Neutrophil (primary cell): ENCODE measurements around the gene RCN2.

Experiments
- H3K27ac ChIP-seq: fragments of 200-600 bp; sonication (generic); 2 replicates; pipeline ENCODE4 v1.5.1; 2016; ENCODE audit warnings: mild to moderate bottlenecking, moderate library complexity
- H3K27me3 ChIP-seq: fragments of 200-600 bp; sonication (generic); 2 replicates; pipeline ENCODE4 v1.6.0; 2016; ENCODE audit warnings: mild to moderate bottlenecking
- H3K36me3 ChIP-seq: fragments of 200-600 bp; sonication (generic); 2 replicates; pipeline ENCODE4 v1.5.1; 2017
- H3K4me1 ChIP-seq, 2 experiments: fragments of 200-600 bp in 1 of 2; sonication (generic) in 1 of 2; 1 replicate in 1 of 2; 2 replicates in 1 of 2; pipeline versions ENCODE4 v1.5.1 to v1.6.1; 2013 to 2016; ENCODE audit warnings: low read depth in 1 of 2, low read length in 1 of 2, mild to moderate bottlenecking in 1 of 2, moderate library complexity in 1 of 2; ENCODE audit not compliant: control insufficient read depth in 1 of 2, insufficient read depth in 1 of 2
- H3K4me3 ChIP-seq, 2 experiments: fragments of 200-600 bp in 1 of 2; sonication (generic) in 1 of 2; 1 replicate in 1 of 2; 2 replicates in 1 of 2; pipeline ENCODE4 v1.5.1; 2013 to 2016; ENCODE audit warnings: low read depth in 1 of 2, low read length in 1 of 2, mild to moderate bottlenecking in 1 of 2, moderate library complexity in 1 of 2
- H3K9me3 ChIP-seq: fragments of 200-600 bp; sonication (generic); 2 replicates; pipeline ENCODE4 v1.5.1; 2016
- TF ChIP-seq, protein P1 (sequence below): fragments of 200-600 bp; sonication (generic); IDR thresholded peaks from 2 replicates; pipeline ENCODE4 v1.5.1; 2016; ENCODE audit warnings: antibody characterized with exemption

RCN2 gene

DNA sequence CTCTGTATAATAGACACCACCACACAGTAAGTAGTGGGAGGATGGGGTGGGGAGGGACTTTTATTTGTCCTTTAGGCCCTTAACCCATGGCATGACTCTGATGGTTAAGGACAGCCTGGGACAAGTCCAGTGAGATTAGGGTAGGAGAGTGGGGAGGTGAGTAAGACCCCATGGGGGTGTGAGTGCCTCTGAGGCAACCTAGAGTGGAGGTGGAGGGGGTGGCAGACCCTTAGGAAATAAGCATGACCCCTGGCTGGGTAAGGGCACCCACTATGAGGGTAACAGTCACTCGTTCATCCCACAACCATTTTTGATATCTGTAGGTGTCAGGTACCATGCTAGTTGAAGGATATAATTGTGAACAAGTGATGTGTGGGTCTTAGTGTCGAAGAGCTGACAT, 42.4 kb downstream of the RCN2 start:
- H3K36me3 ChIP-seq, result no peaks in the 10 kb centered on the region
- H3K9me3 ChIP-seq, result no peaks in the 10 kb centered on the region
- peak overlapping the region; percentile 2 for H3K27ac ChIP-seq
- H3K4me1 ChIP-seq, result peaks cover 22% of the 10 kb centered on the region in 2 experiments
- H3K4me3 ChIP-seq, result no peak overlapping the region
- no peaks in the 10 kb centered on the region for H3K27me3 ChIP-seq
- TF ChIP-seq, protein P1, sequence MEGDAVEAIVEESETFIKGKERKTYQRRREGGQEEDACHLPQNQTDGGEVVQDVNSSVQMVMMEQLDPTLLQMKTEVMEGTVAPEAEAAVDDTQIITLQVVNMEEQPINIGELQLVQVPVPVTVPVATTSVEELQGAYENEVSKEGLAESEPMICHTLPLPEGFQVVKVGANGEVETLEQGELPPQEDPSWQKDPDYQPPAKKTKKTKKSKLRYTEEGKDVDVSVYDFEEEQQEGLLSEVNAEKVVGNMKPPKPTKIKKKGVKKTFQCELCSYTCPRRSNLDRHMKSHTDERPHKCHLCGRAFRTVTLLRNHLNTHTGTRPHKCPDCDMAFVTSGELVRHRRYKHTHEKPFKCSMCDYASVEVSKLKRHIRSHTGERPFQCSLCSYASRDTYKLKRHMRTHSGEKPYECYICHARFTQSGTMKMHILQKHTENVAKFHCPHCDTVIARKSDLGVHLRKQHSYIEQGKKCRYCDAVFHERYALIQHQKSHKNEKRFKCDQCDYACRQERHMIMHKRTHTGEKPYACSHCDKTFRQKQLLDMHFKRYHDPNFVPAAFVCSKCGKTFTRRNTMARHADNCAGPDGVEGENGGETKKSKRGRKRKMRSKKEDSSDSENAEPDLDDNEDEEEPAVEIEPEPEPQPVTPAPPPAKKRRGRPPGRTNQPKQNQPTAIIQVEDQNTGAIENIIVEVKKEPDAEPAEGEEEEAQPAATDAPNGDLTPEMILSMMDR, result no peak

GRCh38 chr15:76974456-76975036, 43.0 kb downstream of the RCN2 start:
- Histone ChIP-seq H3K27me3 (no peaks in the 10 kb centered on the region), H3K36me3 (no peaks in the 10 kb centered on the region)
- TF ChIP-seq, protein P1, result no peak

GRCh38 chr15:76976141-76976540, 44.6 kb downstream of the RCN2 start:
- H3K27ac ChIP-seq, result peak overlapping the region; percentile 84
- TF ChIP-seq, protein P1, result no peak
- no peaks in the 10 kb centered on the region for H3K36me3 ChIP-seq
- H3K4me1 ChIP-seq, result peaks cover 22% of the 10 kb centered on the region in 2 experiments
- no peaks in the 10 kb centered on the region for H3K27me3 ChIP-seq
- peak overlapping the region; percentile 6 to 8 for H3K4me3 ChIP-seq
- H3K9me3 ChIP-seq, result no peaks in the 10 kb centered on the region

More at GRCh38 chr15:76974456-76975036, 43.0 kb downstream of the RCN2 start:
- no peaks in the 10 kb centered on the region for H3K9me3 ChIP-seq
- no peak overlapping the region for H3K27ac ChIP-seq
- no peak overlapping the region for H3K4me3 ChIP-seq
- H3K4me1 ChIP-seq, result peaks cover 22% of the 10 kb centered on the region in 2 experiments

GRCh38 chr15:76976572-76977270, 45.2 kb downstream of the RCN2 start:
- peak overlapping the region; percentile 6 to 8 for H3K4me3 ChIP-seq
- H3K27me3 ChIP-seq, result no peaks in the 10 kb centered on the region
- no peaks in the 10 kb centered on the region for H3K9me3 ChIP-seq
- no peaks in the 10 kb centered on the region for H3K36me3 ChIP-seq
- TF ChIP-seq, protein P1, result no peak
- H3K4me1 ChIP-seq, result peaks cover 24% of the 10 kb centered on the region in 2 experiments
- peak overlapping the region; percentile 84 for H3K27ac ChIP-seq

GRCh38 chr15:76978522-76979330, 47.2 kb downstream of the RCN2 start:
- Histone ChIP-seq H3K27me3 (no peaks in the 10 kb centered on the region), H3K9me3 (no peaks in the 10 kb centered on the region), H3K27ac (no peak overlapping the region), H3K4me3 (no peak overlapping the region), H3K4me1 (peaks cover 38 to 40% of the 10 kb centered on the region in 2 experiments), H3K36me3 (no peaks in the 10 kb centered on the region)
- TF ChIP-seq, protein P1, result no peak
